Colon (tissue), 2 donors: ENCODE data around the gene PCP4.

Source experiments
- FAIRE-seq: peaks from 2 replicates; lab custom pipeline; 2012; peaks lifted over from hg19 to GRCh38; lab: Jason Lieb, UNC
- donor health status: control.
- donor health status: control.

Gene PCP4

GRCh38 chr21:39924577-39925308, 57.5 kb downstream of the PCP4 start:
- no peak for FAIRE-seq

GRCh38 chr21:39927304-39927886, 60.2 kb downstream of the PCP4 start:
- no peak for FAIRE-seq

- FAIRE-seq, result no peak
Measured at GRCh38 chr21:39932335-39932734, 65.1 kb downstream of the PCP4 start.

GRCh38 chr21:39934895-39935294, 67.7 kb downstream of the PCP4 start:
- no peak for FAIRE-seq

GRCh38 chr21:39935716-39936115, 68.5 kb downstream of the PCP4 start:
- FAIRE-seq, result no peak

- no peak for FAIRE-seq
Measured at GRCh38 chr21:39938086-39938625, 70.9 kb downstream of the PCP4 start.

- no peak for FAIRE-seq
Measured at GRCh38 chr21:39946199-39946598, 79.0 kb downstream of the PCP4 start.

GRCh38 chr21:39947031-39947430, 79.8 kb downstream of the PCP4 start:
- FAIRE-seq, result no peak

- FAIRE-seq, result no peak
Measured at GRCh38 chr21:39951183-39952101, 84.2 kb downstream of the PCP4 start.

GRCh38 chr21:39952265-39952664, 85.0 kb downstream of the PCP4 start:
- no peak for FAIRE-seq

- no peak for FAIRE-seq
Measured at GRCh38 chr21:39954570-39954969, 87.3 kb downstream of the PCP4 start.

GRCh38 chr21:39955326-39955725, 88.1 kb downstream of the PCP4 start:
- FAIRE-seq, result no peak

- FAIRE-seq, result no peak
Measured at GRCh38 chr21:39956586-39956985, 89.3 kb downstream of the PCP4 start.

- no peak for FAIRE-seq
Measured at GRCh38 chr21:39958731-39959130, 91.5 kb downstream of the PCP4 start.

- no peak for FAIRE-seq
Measured at GRCh38 chr21:39961251-39961650, 94.0 kb downstream of the PCP4 start.

GRCh38 chr21:39965026-39965425, 97.8 kb downstream of the PCP4 start:
- FAIRE-seq, result no peak

- FAIRE-seq, result no peak
Measured at GRCh38 chr21:39966786-39967185, 99.5 kb downstream of the PCP4 start.

- no peak for FAIRE-seq
Measured at GRCh38 chr21:39968010-39968409, 100.8 kb downstream of the PCP4 start.

- FAIRE-seq, result no peak
Measured at GRCh38 chr21:39969691-39970364, 102.6 kb downstream of the PCP4 start.

- FAIRE-seq, result no peak
Measured at GRCh38 chr21:39971956-39972355, 104.7 kb downstream of the PCP4 start.

GRCh38 chr21:39972471-39972870, 105.2 kb downstream of the PCP4 start:
- FAIRE-seq, result no peak
